Sigmoid colon (tissue), 4 donors: Measurements from ENCODE around the gene GPR85.

Source experiments
- EP300 ChIP-seq, 4 donors: sonication (generic); formaldehyde crosslinking; IDR thresholded peaks; one replicate each; pipeline ENCODE4 v1.6.1; 2017; ENCODE audit warnings: antibody characterized with exemption in 4 of 4
- POLR2A ChIP-seq, 2 donors: fragments of 450-650 bp; IDR thresholded peaks; one replicate each; pipeline ENCODE4 v1.6.1; 2016; ENCODE audit warnings: antibody characterized with exemption in 2 of 2, mild to moderate bottlenecking in 2 of 2, moderate library complexity in 2 of 2
- POLR2AphosphoS5 ChIP-seq, 4 donors: sonication (generic); formaldehyde crosslinking; IDR thresholded peaks; one replicate each; pipeline ENCODE4 v1.6.1; 2017; ENCODE audit warnings: antibody characterized with exemption in 4 of 4
- TF ChIP-seq, protein P1 (sequence below), 4 experiments: fragments of 450-650 bp in 3 of 4; fragments of 200-600 bp in 1 of 4; IDR thresholded peaks; one replicate each; pipeline ENCODE4 v1.5.1; 2016 to 2019; ENCODE audit warnings: antibody characterized with exemption in 4 of 4, mild to moderate bottlenecking in 3 of 4, moderate library complexity in 2 of 4

DNA sequence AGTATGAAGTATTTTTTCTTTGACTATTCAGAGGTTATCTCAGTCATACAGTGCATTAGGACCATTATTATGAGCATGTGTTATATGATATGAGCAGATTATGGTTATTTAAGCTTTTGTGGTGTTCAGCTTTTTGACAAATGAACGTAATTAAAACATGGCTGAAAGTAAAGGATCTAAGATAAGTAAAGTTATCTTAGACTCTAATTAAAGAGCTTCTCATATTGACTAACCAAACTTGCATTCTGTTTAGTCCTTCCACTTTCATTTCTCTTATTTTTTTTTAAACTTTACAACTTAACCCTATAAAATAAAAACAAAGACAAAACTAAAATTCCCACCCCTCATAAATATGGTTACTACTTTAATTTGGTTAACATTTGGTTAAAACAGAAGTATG is 6.9 kb upstream of the GPR85 start:
- TF ChIP-seq EP300 (IDR thresholded peaks at IDR 0.05), result no peak
- TF ChIP-seq, protein P1, sequence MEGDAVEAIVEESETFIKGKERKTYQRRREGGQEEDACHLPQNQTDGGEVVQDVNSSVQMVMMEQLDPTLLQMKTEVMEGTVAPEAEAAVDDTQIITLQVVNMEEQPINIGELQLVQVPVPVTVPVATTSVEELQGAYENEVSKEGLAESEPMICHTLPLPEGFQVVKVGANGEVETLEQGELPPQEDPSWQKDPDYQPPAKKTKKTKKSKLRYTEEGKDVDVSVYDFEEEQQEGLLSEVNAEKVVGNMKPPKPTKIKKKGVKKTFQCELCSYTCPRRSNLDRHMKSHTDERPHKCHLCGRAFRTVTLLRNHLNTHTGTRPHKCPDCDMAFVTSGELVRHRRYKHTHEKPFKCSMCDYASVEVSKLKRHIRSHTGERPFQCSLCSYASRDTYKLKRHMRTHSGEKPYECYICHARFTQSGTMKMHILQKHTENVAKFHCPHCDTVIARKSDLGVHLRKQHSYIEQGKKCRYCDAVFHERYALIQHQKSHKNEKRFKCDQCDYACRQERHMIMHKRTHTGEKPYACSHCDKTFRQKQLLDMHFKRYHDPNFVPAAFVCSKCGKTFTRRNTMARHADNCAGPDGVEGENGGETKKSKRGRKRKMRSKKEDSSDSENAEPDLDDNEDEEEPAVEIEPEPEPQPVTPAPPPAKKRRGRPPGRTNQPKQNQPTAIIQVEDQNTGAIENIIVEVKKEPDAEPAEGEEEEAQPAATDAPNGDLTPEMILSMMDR (IDR thresholded peaks at IDR 0.05), result no peak
- TF ChIP-seq POLR2A (IDR thresholded peaks at IDR 0.05), result no peak
- no peak for TF ChIP-seq POLR2AphosphoS5 (IDR thresholded peaks at IDR 0.05)
